Measurements from ENCODE around the gene KIAA1958.
"Not testable (repeated sequence)": the region's sequence is repeated elsewhere in the genome, so short reads cannot be mapped to it uniquely, and the experiment has no call there.

Gene KIAA1958

DNA sequence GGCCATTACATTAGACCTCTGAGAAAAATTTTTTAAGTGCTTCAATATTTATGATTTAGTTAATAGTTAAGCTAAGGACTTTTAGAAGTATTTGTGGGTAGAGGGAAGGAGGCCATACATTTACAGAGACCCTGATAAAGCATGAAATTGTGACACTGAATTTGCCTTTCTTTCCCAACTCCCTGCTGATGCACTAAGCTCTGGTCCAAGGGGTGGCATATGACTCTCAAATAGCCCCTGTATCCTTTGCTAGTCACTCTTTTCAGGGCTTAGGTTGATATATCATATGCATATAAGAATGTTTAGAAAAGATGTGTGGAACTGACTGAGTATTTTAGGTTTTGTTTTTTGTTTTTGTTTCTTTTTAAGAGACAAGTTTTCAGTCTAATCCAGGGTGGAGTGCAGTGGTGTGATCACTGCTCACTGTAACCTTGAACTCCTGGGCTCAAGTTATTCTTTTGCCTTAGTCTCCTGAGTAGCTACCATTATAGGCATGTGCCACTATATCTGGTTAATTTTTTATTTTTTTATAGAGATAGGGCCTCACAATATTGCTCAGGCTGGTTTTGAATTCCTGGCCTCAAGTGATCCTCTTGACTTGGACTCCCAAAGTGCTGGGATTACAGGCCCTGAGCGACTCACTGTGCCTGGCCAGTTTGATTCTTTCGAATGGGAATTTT lies 20.5 kb downstream of the KIAA1958 start:
- H3K4me2 ChIP-seq (ENCODE audit: low read length) = no peak overlapping the region

DNA sequence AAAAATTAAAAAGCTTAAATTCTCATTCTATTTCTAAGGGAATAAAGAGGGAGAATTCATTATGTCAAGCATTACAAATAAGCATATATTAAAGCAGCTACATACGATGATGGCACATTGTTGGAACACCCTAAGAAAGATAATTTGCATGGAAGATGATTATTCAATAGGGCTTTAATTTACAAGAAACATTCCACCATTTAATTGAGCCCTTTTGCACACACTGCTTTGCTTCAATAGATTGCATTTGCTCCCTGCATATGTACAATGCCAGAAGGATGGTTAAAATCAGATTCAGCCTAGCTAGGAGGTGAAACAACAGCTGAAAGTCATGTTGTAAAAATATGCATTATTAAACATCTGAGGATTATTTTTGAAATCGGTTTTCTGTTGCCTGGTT lies 21.8 kb downstream of the KIAA1958 start:
- Histone ChIP-seq H3K9me3 (ENCODE audit: insufficient read depth, low read length) (no peaks in the 10 kb centered on the region), H3K79me2 (ENCODE audit: low read length) (peaks cover 35% of the 10 kb centered on the region), H4K20me1 (ENCODE audit: insufficient read depth, low read length) (peaks cover 12% of the 10 kb centered on the region; the same call in 1 of the 2 replicates), H3K36me3 (replicated peaks; ENCODE audit: low read depth, low read length) (no peaks in the 10 kb centered on the region), H3K4me3 (ENCODE audit: low read length) (no peak overlapping the region), H2AFZ (ENCODE audit: low read depth, low read length) (no peak overlapping the region), H3K27ac (ENCODE audit: low read length) (no peak overlapping the region), H3K9ac (ENCODE audit: low read length) (no peak overlapping the region), H3K4me2 (ENCODE audit: low read length) (no peak overlapping the region), H3K27me3 (ENCODE audit: low read depth, low read length) (no peaks in the 10 kb centered on the region), H3K4me1 (ENCODE audit: low read length) (no peaks in the 10 kb centered on the region)
- TF ChIP-seq EZH2phosphoT487 (IDR thresholded peaks at IDR 0.05; ENCODE audit: low read depth) = no peak
- TF ChIP-seq, protein P1, sequence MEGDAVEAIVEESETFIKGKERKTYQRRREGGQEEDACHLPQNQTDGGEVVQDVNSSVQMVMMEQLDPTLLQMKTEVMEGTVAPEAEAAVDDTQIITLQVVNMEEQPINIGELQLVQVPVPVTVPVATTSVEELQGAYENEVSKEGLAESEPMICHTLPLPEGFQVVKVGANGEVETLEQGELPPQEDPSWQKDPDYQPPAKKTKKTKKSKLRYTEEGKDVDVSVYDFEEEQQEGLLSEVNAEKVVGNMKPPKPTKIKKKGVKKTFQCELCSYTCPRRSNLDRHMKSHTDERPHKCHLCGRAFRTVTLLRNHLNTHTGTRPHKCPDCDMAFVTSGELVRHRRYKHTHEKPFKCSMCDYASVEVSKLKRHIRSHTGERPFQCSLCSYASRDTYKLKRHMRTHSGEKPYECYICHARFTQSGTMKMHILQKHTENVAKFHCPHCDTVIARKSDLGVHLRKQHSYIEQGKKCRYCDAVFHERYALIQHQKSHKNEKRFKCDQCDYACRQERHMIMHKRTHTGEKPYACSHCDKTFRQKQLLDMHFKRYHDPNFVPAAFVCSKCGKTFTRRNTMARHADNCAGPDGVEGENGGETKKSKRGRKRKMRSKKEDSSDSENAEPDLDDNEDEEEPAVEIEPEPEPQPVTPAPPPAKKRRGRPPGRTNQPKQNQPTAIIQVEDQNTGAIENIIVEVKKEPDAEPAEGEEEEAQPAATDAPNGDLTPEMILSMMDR (IDR thresholded peaks at IDR 0.05; ENCODE audit: low read depth, low read length) = no peak

More for the DNA sequence above, 20.5 kb downstream of the KIAA1958 start:
- Histone ChIP-seq H3K36me3 (replicated peaks; ENCODE audit: low read depth, low read length) (no peaks in the 10 kb centered on the region), H2AFZ (ENCODE audit: low read depth, low read length) (no peak overlapping the region), H4K20me1 (ENCODE audit: insufficient read depth, low read length) (peaks cover 12% of the 10 kb centered on the region; the same call in 1 of the 2 replicates), H3K4me3 (ENCODE audit: low read length) (no peak overlapping the region), H3K27me3 (ENCODE audit: low read depth, low read length) (no peaks in the 10 kb centered on the region), H3K4me1 (ENCODE audit: low read length) (no peaks in the 10 kb centered on the region), H3K27ac (ENCODE audit: low read length) (no peak overlapping the region), H3K79me2 (ENCODE audit: low read length) (peaks cover 39% of the 10 kb centered on the region), H3K9ac (ENCODE audit: low read length) (no peak overlapping the region), H3K9me3 (ENCODE audit: insufficient read depth, low read length) (no peaks in the 10 kb centered on the region)
- TF ChIP-seq, protein P1 (IDR thresholded peaks at IDR 0.05; ENCODE audit: low read depth, low read length) = no peak
- no peak for TF ChIP-seq EZH2phosphoT487 (IDR thresholded peaks at IDR 0.05; ENCODE audit: low read depth)

- not testable (repeated sequence) for H3K4me2 ChIP-seq (ENCODE audit: low read length); H3K9ac ChIP-seq (ENCODE audit: low read length); H3K27me3 ChIP-seq (ENCODE audit: low read depth, low read length); H3K27ac ChIP-seq (ENCODE audit: low read length); H3K4me3 ChIP-seq (ENCODE audit: low read length); H2AFZ ChIP-seq (ENCODE audit: low read depth, low read length); H3K36me3 ChIP-seq (replicated peaks; ENCODE audit: low read depth, low read length); H3K4me1 ChIP-seq (ENCODE audit: low read length); H3K9me3 ChIP-seq (ENCODE audit: insufficient read depth, low read length)
- peaks cover 12% of the 10 kb centered on the region; the same call in 1 of the 2 replicates for H4K20me1 ChIP-seq (ENCODE audit: insufficient read depth, low read length)
- H3K79me2 ChIP-seq (ENCODE audit: low read length) = peaks cover 22% of the 10 kb centered on the region
These were observed 25.8 kb downstream of the KIAA1958 start for GRCh38 chr9:112512377-112512776.

DNA sequence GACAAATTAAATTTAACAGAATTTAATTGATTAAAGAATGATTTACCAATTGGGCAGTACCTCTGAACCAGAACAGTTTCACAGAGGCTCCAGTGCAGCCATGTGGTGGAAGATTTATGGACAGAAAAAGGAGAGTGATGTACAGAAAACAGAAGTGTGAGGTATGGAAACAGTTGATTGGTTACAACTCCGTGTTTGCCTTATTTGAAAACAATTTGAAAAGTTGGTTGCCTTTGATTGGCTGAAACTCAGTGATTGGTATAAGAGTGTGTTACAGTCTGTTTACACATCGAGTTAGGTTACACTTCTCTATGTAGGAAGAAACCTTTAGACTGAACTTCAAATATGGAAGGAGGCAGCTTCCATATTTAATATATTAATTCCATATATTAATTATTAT lies 30.1 kb downstream of the KIAA1958 start:
- H3K4me1 ChIP-seq (ENCODE audit: low read length) = peaks cover 14% of the 10 kb centered on the region
- H3K27ac ChIP-seq (ENCODE audit: low read length) = no peak overlapping the region
- no peaks in the 10 kb centered on the region for H3K36me3 ChIP-seq (replicated peaks; ENCODE audit: low read depth, low read length)
- H3K4me2 ChIP-seq (ENCODE audit: low read length) = no peak overlapping the region
- TF ChIP-seq, protein P1 (IDR thresholded peaks at IDR 0.05; ENCODE audit: low read depth, low read length) = no peak
- TF ChIP-seq EZH2phosphoT487 (IDR thresholded peaks at IDR 0.05; ENCODE audit: low read depth) = no peak
- peaks cover 4% of the 10 kb centered on the region; the same call in 1 of the 2 replicates for H3K79me2 ChIP-seq (ENCODE audit: low read length)
- no peak overlapping the region for H3K4me3 ChIP-seq (ENCODE audit: low read length)
- no peak overlapping the region for H2AFZ ChIP-seq (ENCODE audit: low read depth, low read length)
- no peaks in the 10 kb centered on the region for H3K27me3 ChIP-seq (ENCODE audit: low read depth, low read length)
- no peaks in the 10 kb centered on the region for H3K9me3 ChIP-seq (ENCODE audit: insufficient read depth, low read length)
- H3K9ac ChIP-seq (ENCODE audit: low read length) = no peak overlapping the region
- H4K20me1 ChIP-seq (ENCODE audit: insufficient read depth, low read length) = peaks cover 17% of the 10 kb centered on the region

Data from OCI-LY3 (cell line).